Liver (tissue), 9 donors: Measurements from ENCODE around the gene CIB2. TPM values are rescaled to one million over a fixed set of nuclear protein-coding genes. Genes with fewer than 3 reads are reported as not detected.

ENCODE experiments used
- DNase-seq: peaks from one replicate; pipeline ENCODE4 v3.0.0-alpha.2; 2017; ENCODE audit warnings: low spot score
- H3K27ac ChIP-seq, 2 donors: one replicate each; pipeline ENCODE4 v1.7.0; 2013; ENCODE audit warnings: inconsistent platforms in 2 of 2, low read length in 2 of 2, control low read depth in 1 of 2, low read depth in 1 of 2, mild to moderate bottlenecking in 1 of 2
- H3K27me3 ChIP-seq, 4 donors: one replicate each; pipeline versions ENCODE4 v1.6.1 to v1.7.0; 2013; ENCODE audit warnings: low read length in 3 of 4, inconsistent platforms in 1 of 4, mild to moderate bottlenecking in 1 of 4, moderate library complexity in 1 of 4; ENCODE audit not compliant: control insufficient read depth in 4 of 4, insufficient read depth in 4 of 4
- H3K36me3 ChIP-seq, 4 donors: one replicate each; pipeline versions ENCODE4 v1.6.1 to v1.7.0; 2013; ENCODE audit warnings: low read length in 3 of 4, mild to moderate bottlenecking in 3 of 4, low read depth in 1 of 4, moderate library complexity in 1 of 4; ENCODE audit not compliant: control insufficient read depth in 4 of 4, insufficient read depth in 3 of 4
- H3K4me1 ChIP-seq, 4 donors: one replicate each; pipeline versions ENCODE4 v1.6.1 to v1.7.0; 2013; ENCODE audit warnings: low read length in 3 of 4, mild to moderate bottlenecking in 3 of 4, moderate library complexity in 1 of 4; ENCODE audit not compliant: control insufficient read depth in 4 of 4, insufficient read depth in 4 of 4
- H3K4me3 ChIP-seq, 3 donors: one replicate each; pipeline versions ENCODE4 v1.6.1 to v1.7.0; 2013; ENCODE audit warnings: low read length in 3 of 3, control low read depth in 1 of 3, low read depth in 1 of 3, mild to moderate bottlenecking in 1 of 3
- H3K9ac ChIP-seq, 2 donors: one replicate each; pipeline ENCODE4 v1.7.0; 2013; ENCODE audit warnings: low read length in 2 of 2, mild to moderate bottlenecking in 2 of 2, moderate library complexity in 2 of 2, control low read depth in 1 of 2, low read depth in 1 of 2
- H3K9me3 ChIP-seq, 4 donors: one replicate each; pipeline versions ENCODE4 v1.6.1 to v1.7.0; 2013; ENCODE audit warnings: low read length in 3 of 4; ENCODE audit not compliant: control insufficient read depth in 4 of 4
- ATF3 ChIP-seq: IDR thresholded peaks from 2 replicates; pipeline ENCODE4 v1.6.1; 2016; ENCODE audit warnings: antibody characterized with exemption
- CTCF ChIP-seq: fragments of 150-350 bp; IDR thresholded peaks from 2 replicates; pipeline ENCODE4 v1.5.1; 2017; ENCODE audit warnings: improper control_type of control experiment, low read depth, low read length; ENCODE audit not compliant: missing input control
- EGR1 ChIP-seq, 2 donors: IDR thresholded peaks; 2 replicates each; pipeline ENCODE4 v1.6.1; 2016 to 2018; ENCODE audit warnings: antibody characterized with exemption in 2 of 2, low read depth in 2 of 2
- FOXA2 ChIP-seq: IDR thresholded peaks from 2 replicates; pipeline ENCODE4 v1.6.1; 2016; ENCODE audit warnings: antibody characterized with exemption
- GABPA ChIP-seq, 2 donors: IDR thresholded peaks in 1 of 2; conservative IDR thresholded peaks in 1 of 2; 2 replicates each; pipeline ENCODE4 v1.6.1; 2016; ENCODE audit warnings: antibody characterized with exemption in 2 of 2, mild to moderate bottlenecking in 1 of 2, moderate library complexity in 1 of 2
- HNF4G ChIP-seq: IDR thresholded peaks from 2 replicates; pipeline ENCODE4 v1.6.1; 2016; ENCODE audit warnings: antibody characterized with exemption
- MAX ChIP-seq: IDR thresholded peaks from 2 replicates; pipeline ENCODE4 v1.6.1; 2016; ENCODE audit warnings: antibody characterized with exemption
- RAD21 ChIP-seq, 2 donors: IDR thresholded peaks; 2 replicates each; pipeline ENCODE4 v1.6.1; 2016; ENCODE audit warnings: antibody characterized with exemption in 2 of 2, mild to moderate bottlenecking in 2 of 2
- REST ChIP-seq: IDR thresholded peaks from 2 replicates; pipeline ENCODE4 v1.6.1; 2016; ENCODE audit warnings: antibody characterized with exemption, mild to moderate bottlenecking
- SP1 ChIP-seq: IDR thresholded peaks from 2 replicates; pipeline ENCODE4 v1.6.1; 2018; ENCODE audit warnings: antibody characterized with exemption, mild to moderate bottlenecking
- TAF1 ChIP-seq: conservative IDR thresholded peaks from 2 replicates; pipeline ENCODE4 v1.6.1; 2016; ENCODE audit warnings: antibody characterized with exemption, mild to moderate bottlenecking
- ZBTB33 ChIP-seq: IDR thresholded peaks from 2 replicates; pipeline ENCODE4 v1.6.1; 2016; ENCODE audit warnings: antibody characterized with exemption
- WGBS: extraction: QIAGEN DNeasy Blood & Tissue Kit; methylation state at CpG from one replicate; pipeline ENCODE4 v1.1.7; 2013; 5-methylcytosine and 5-hydroxymethylcytosine counted together
- polyA plus RNA-seq, 2 donors: library from polyadenylated mRNA; stranded (reverse) in 1 of 2; unstranded in 1 of 2; fragments of 200-250 nt in 1 of 2; fragments of >200 nt in 1 of 2; fragmentation: Nextera tagmentation in 1 of 2; extraction: Ambion mirVana in 1 of 2; gene quantifications; one replicate each; pipeline versions ENCODE4 v1.2.1 to v1.2.3, GENCODE V29; 2013 to 2015
- total RNA-seq, 2 donors: library from RNA; depleted of rRNA; stranded (reverse); fragments of >200 nt; gene quantifications; one replicate each; pipeline ENCODE4 v1.2.3, GENCODE V29; 2014
- donor health status: healthy.
- donor health status: healthy.
- donor health status: healthy.
- donor health status: healthy.
- donor health status: healthy.

CIB2 gene
- total and polyA plus RNA-seq, 4 donors, result 0.25 to 2.2 (median 0.53) TPM

GRCh38 chr15:78157203-78157602 lies 26.0 kb upstream of the CIB2 start:
- Histone ChIP-seq H3K9me3 (no peaks in the 10 kb centered on the region), H3K9ac (no peak overlapping the region), H3K36me3 (peaks cover 15 to 24% (median 19%) of the 10 kb centered on the region in 4 donors), H3K27me3 (no peaks in the 10 kb centered on the region), H3K27ac (no peak overlapping the region), H3K4me3 (no peak overlapping the region), H3K4me1 (no peaks in the 10 kb centered on the region)
- no peak for DNase-seq
- TF ChIP-seq FOXA2 (no peak), SP1 (no peak), CTCF (no peak)
- 61% methylated on average over 2 of the region's 2 CpGs for WGBS

- Histone ChIP-seq H3K36me3 (peaks cover 9 to 18% (median 14%) of the 10 kb centered on the region in 4 donors), H3K27me3 (no peaks in the 10 kb centered on the region), H3K4me3 (no peak overlapping the region), H3K4me1 (no peaks in the 10 kb centered on the region), H3K27ac (no peak overlapping the region), H3K9ac (no peak overlapping the region), H3K9me3 (no peaks in the 10 kb centered on the region)
- WGBS, result 90% methylated on average over 1 of the region's 1 CpG
- DNase-seq, result no peak
- TF ChIP-seq ZBTB33, result no peak
- TF ChIP-seq RAD21 (IDR thresholded peaks at IDR 0.05), result no peak
- no peak for TF ChIP-seq EGR1 (IDR thresholded peaks at IDR 0.05; ENCODE audit: low read depth in 2 of 2)
- no peak for TF ChIP-seq SP1
- no peak for TF ChIP-seq REST
- TF ChIP-seq MAX, result no peak
Observed at GRCh38 chr15:78156653-78157052, 25.4 kb upstream of the CIB2 start.

- Histone ChIP-seq H3K4me1 (peaks cover 0 to 6% (median 2%) of the 10 kb centered on the region in 4 donors), H3K9ac (no peak overlapping the region), H3K4me3 (no peak overlapping the region), H3K36me3 (peaks cover 4 to 11% (median 7%) of the 10 kb centered on the region in 4 donors), H3K9me3 (no peaks in the 10 kb centered on the region), H3K27me3 (no peaks in the 10 kb centered on the region), H3K27ac (no peak overlapping the region)
- 93% methylated on average over 4 of the region's 4 CpGs for WGBS
- DNase-seq, result no peak
- TF ChIP-seq REST, result no peak
- TF ChIP-seq TAF1, result no peak
- no peak for TF ChIP-seq MAX
- TF ChIP-seq GABPA (IDR thresholded peaks at IDR 0.05 in 1 of 2, conservative IDR thresholded peaks at IDR 0.05 in 1 of 2), result no peak
- no peak for TF ChIP-seq ATF3
- no peak for TF ChIP-seq HNF4G
- no peak for TF ChIP-seq FOXA2
Observed at GRCh38 chr15:78155355-78155939, 24.2 kb upstream of the CIB2 start.
